Stimulated activated CD8-positive, alpha-beta memory T cell treated with anti-CD3 and anti-CD28 coated beads, Interleukin-15, amount 100 ng/mL, for 48 hours (primary cell): Measurements from ENCODE around the gene TSPAN5.
"Not testable (repeated sequence)": the region's sequence is repeated elsewhere in the genome, so short reads cannot be mapped to it uniquely, and the experiment has no call there.

ENCODE experiments used
- DNase-seq, 2 donors: peaks; one replicate each; pipeline ENCODE4 v3.0.0-alpha.2; 2020; ENCODE audit warnings: low read depth in 2 of 2

The TSPAN5 gene

GRCh38 chr4:98658287-98659105, at the start of gene TSPAN5:
TSS of gene TSPAN5 (minus strand) at chr4:98658611.
- DNase-seq: peak; percentile 80 to 82

GRCh38 chr4:98706935-98707334, 48.5 kb upstream of the TSPAN5 start:
- DNase-seq: no peak

- no peak for DNase-seq
Measured at GRCh38 chr4:98706200-98706813, 47.9 kb upstream of the TSPAN5 start.

GRCh38 chr4:98705586-98705985, 47.2 kb upstream of the TSPAN5 start:
- DNase-seq: not testable (repeated sequence)

GRCh38 chr4:98700656-98701055, 42.2 kb upstream of the TSPAN5 start:
- no peak for DNase-seq

- DNase-seq: no peak
Measured at GRCh38 chr4:98694076-98694475, 35.7 kb upstream of the TSPAN5 start.

- no peak for DNase-seq
Measured at GRCh38 chr4:98692411-98692810, 34.0 kb upstream of the TSPAN5 start.

GRCh38 chr4:98691588-98691987, 33.2 kb upstream of the TSPAN5 start:
- no peak for DNase-seq

- no peak for DNase-seq
Measured at GRCh38 chr4:98689507-98690174, 31.2 kb upstream of the TSPAN5 start.

- DNase-seq: peak in 1 of 2 donors; percentile 28
Measured at GRCh38 chr4:98688411-98689290, 30.2 kb upstream of the TSPAN5 start.

- no peak for DNase-seq
Measured at GRCh38 chr4:98687876-98688275, 29.5 kb upstream of the TSPAN5 start.

GRCh38 chr4:98686847-98687246, 28.4 kb upstream of the TSPAN5 start:
- no peak for DNase-seq

GRCh38 chr4:98686043-98686707, 27.8 kb upstream of the TSPAN5 start:
- no peak for DNase-seq

- DNase-seq: no peak
Measured at GRCh38 chr4:98685225-98686042, 27.0 kb upstream of the TSPAN5 start.

GRCh38 chr4:98682719-98683118, 24.3 kb upstream of the TSPAN5 start:
- DNase-seq: no peak

- DNase-seq: no peak
Measured at GRCh38 chr4:98680806-98681205, 22.4 kb upstream of the TSPAN5 start.

GRCh38 chr4:98679738-98680137, 21.3 kb upstream of the TSPAN5 start:
- no peak for DNase-seq

- DNase-seq: no peak
Measured at GRCh38 chr4:98677799-98678198, 19.4 kb upstream of the TSPAN5 start.

GRCh38 chr4:98674404-98675173, 16.2 kb upstream of the TSPAN5 start:
- DNase-seq: no peak

GRCh38 chr4:98673978-98674377, 15.6 kb upstream of the TSPAN5 start:
- DNase-seq: no peak
